ENCODE results near the gene HOXA10.

Gene HOXA10

DNA sequence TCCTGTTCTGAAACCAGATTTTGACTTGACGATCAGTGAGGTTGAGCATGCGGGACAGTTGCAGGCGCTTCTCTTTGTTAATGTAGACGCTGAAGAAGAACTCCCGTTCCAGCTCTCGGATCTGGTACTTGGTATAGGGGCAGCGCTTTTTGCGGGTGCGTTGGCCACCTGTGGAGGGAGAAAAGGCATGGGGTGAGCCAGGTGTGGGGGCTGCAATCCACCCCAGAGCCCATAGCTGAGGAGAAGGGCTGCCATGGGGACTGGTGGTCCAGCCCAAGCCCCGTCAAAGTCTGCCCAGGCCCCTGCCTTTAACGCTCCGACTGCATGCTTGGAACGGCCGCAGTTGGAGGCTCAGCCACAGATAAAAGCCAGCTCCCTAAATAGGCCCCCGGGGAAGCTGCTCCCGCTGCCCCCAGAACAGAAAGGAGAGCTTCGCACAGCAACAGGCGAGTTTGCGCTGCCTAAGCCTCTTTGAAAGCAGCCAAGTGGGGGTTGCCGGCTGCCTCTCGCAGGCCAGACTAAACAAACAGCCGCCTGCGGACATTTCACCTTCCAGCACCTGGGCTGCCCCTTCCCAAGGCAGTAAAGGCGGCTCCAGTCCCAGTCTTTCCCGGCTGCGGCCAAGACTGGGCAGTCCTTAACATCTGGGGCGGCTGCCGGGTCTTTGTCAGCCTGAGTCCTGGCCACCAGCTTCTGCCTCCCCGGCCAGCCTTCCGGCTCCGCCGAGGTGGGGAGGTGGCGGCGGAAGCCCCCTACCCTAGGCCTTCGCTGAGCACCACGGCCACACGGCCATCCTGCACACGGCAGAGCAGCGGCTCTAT, 9.0 kb upstream of the HOXA10 start:
- Histone ChIP-seq H4K20me1 (ENCODE audit: insufficient read depth, low read length) (no peaks in the 10 kb centered on the region), H3K9ac (ENCODE audit: low read length) (no peak overlapping the region), H3K27me3 (ENCODE audit: low read depth, low read length) (no peaks in the 10 kb centered on the region), H3K9me3 (ENCODE audit: insufficient read depth, low read length) (no peaks in the 10 kb centered on the region), H3K4me2 (ENCODE audit: low read length) (no peak overlapping the region), H3K27ac (ENCODE audit: low read length) (no peak overlapping the region), H3K36me3 (replicated peaks; ENCODE audit: low read depth, low read length) (no peaks in the 10 kb centered on the region), H3K4me3 (ENCODE audit: low read length) (no peak overlapping the region), H3K79me2 (ENCODE audit: low read length) (no peaks in the 10 kb centered on the region), H3K4me1 (ENCODE audit: low read length) (no peaks in the 10 kb centered on the region), H2AFZ (ENCODE audit: low read depth, low read length) (no peak overlapping the region)
- TF ChIP-seq, protein P1, sequence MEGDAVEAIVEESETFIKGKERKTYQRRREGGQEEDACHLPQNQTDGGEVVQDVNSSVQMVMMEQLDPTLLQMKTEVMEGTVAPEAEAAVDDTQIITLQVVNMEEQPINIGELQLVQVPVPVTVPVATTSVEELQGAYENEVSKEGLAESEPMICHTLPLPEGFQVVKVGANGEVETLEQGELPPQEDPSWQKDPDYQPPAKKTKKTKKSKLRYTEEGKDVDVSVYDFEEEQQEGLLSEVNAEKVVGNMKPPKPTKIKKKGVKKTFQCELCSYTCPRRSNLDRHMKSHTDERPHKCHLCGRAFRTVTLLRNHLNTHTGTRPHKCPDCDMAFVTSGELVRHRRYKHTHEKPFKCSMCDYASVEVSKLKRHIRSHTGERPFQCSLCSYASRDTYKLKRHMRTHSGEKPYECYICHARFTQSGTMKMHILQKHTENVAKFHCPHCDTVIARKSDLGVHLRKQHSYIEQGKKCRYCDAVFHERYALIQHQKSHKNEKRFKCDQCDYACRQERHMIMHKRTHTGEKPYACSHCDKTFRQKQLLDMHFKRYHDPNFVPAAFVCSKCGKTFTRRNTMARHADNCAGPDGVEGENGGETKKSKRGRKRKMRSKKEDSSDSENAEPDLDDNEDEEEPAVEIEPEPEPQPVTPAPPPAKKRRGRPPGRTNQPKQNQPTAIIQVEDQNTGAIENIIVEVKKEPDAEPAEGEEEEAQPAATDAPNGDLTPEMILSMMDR (IDR thresholded peaks at IDR 0.05; ENCODE audit: low read depth, low read length), result no peak
- TF ChIP-seq EZH2phosphoT487 (IDR thresholded peaks at IDR 0.05; ENCODE audit: low read depth), result no peak

DNA sequence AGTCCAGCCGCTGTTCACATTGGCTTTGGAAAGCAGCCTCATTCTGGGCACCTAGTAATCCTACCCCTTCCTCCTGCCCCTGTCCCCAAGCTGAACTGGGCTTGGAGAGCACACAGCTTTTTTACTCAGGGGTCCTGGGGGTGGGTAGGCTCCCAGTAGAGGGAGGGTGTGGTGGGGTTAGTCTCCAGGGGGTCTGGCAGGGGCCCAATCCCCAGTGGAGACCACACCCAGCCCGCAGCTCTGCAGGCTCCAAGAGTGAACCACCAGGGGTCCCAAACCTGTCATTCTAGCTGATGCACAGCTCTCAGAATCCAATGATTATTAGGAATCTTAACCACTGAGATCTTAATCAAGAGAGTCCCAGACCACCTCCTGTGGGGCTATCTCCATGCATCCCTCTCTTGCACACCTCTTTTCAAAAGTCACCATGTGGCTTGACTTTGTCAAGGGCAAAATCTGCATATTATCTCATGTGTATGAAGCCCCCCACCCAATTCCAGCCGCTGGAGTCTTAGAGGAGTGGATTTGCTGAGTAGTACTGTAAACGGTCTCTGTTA, 8.2 kb upstream of the HOXA10 start:
- H3K27ac ChIP-seq (ENCODE audit: low read length), result no peak overlapping the region
- H3K4me1 ChIP-seq (ENCODE audit: low read length), result no peaks in the 10 kb centered on the region
- no peak for TF ChIP-seq EZH2phosphoT487 (IDR thresholded peaks at IDR 0.05; ENCODE audit: low read depth)
- TF ChIP-seq, protein P1 (IDR thresholded peaks at IDR 0.05; ENCODE audit: low read depth, low read length), result no peak
- no peaks in the 10 kb centered on the region for H3K27me3 ChIP-seq (ENCODE audit: low read depth, low read length)
- no peak overlapping the region for H3K9ac ChIP-seq (ENCODE audit: low read length)
- no peaks in the 10 kb centered on the region for H3K36me3 ChIP-seq (replicated peaks; ENCODE audit: low read depth, low read length)
- no peak overlapping the region for H3K4me3 ChIP-seq (ENCODE audit: low read length)
- no peaks in the 10 kb centered on the region for H3K9me3 ChIP-seq (ENCODE audit: insufficient read depth, low read length)
- no peak overlapping the region for H3K4me2 ChIP-seq (ENCODE audit: low read length)
- no peaks in the 10 kb centered on the region for H4K20me1 ChIP-seq (ENCODE audit: insufficient read depth, low read length)
- no peaks in the 10 kb centered on the region for H3K79me2 ChIP-seq (ENCODE audit: low read length)
- no peak overlapping the region for H2AFZ ChIP-seq (ENCODE audit: low read depth, low read length)

DNA sequence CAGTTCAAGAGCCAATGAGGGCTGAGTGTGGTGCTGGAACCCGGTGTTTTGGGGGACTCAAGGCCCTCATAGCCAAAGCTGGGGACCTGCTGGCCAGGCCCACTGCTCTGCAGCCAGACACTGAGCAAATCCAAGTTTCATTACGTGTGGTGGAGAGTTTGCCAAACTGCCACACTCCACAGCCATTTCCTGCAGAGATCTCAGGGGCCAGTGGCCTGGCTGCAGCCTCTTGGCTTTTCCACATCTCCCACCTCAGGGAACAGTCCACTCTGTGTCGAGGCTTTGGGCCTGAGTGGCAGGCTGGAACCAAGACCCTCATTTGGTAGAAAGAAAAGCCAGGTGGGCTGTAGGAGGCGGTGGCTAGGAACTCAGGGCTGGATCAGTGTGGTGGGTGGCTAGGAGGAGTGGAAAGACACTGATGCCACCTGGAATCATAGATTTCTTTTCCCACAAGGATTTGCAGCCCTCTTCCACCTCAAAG, 7.7 kb upstream of the HOXA10 start:
- Histone ChIP-seq H3K4me1 (ENCODE audit: low read length) (no peaks in the 10 kb centered on the region), H3K79me2 (ENCODE audit: low read length) (no peaks in the 10 kb centered on the region)

More for the DNA sequence above, 7.7 kb upstream of the HOXA10 start:
- no peaks in the 10 kb centered on the region for H4K20me1 ChIP-seq (ENCODE audit: insufficient read depth, low read length)
- no peaks in the 10 kb centered on the region for H3K9me3 ChIP-seq (ENCODE audit: insufficient read depth, low read length)
- no peaks in the 10 kb centered on the region for H3K36me3 ChIP-seq (replicated peaks; ENCODE audit: low read depth, low read length)
- TF ChIP-seq, protein P1 (IDR thresholded peaks at IDR 0.05; ENCODE audit: low read depth, low read length), result no peak
- TF ChIP-seq EZH2phosphoT487 (IDR thresholded peaks at IDR 0.05; ENCODE audit: low read depth), result no peak
- no peak overlapping the region for H2AFZ ChIP-seq (ENCODE audit: low read depth, low read length)
- no peaks in the 10 kb centered on the region for H3K27me3 ChIP-seq (ENCODE audit: low read depth, low read length)
- H3K4me3 ChIP-seq (ENCODE audit: low read length), result no peak overlapping the region
- no peak overlapping the region for H3K9ac ChIP-seq (ENCODE audit: low read length)
- no peak overlapping the region for H3K27ac ChIP-seq (ENCODE audit: low read length)
- no peak overlapping the region for H3K4me2 ChIP-seq (ENCODE audit: low read length)
